Neural cell (in vitro differentiated cells): ENCODE measurements around the gene CLSTN3.

Source experiments
- CTCF ChIP-seq: fragments of 450-650 bp; IDR thresholded peaks from 2 replicates; pipeline ENCODE4 v1.5.1; 2014; ENCODE audit warnings: antibody characterized with exemption, mild to moderate bottlenecking, moderate library complexity; ENCODE audit not compliant: poor library complexity, severe bottlenecking
- MXI1 ChIP-seq: fragments of 450-650 bp; conservative IDR thresholded peaks from 2 replicates; pipeline ENCODE4 v1.6.1; 2014; ENCODE audit warnings: antibody characterized with exemption, mild to moderate bottlenecking; ENCODE audit not compliant: poor library complexity, severe bottlenecking

- TF ChIP-seq MXI1 = peak; percentile 2
- peak; percentile 86 for TF ChIP-seq CTCF
Observed at GRCh38 chr12:7113389-7113871, 16.7 kb upstream of the CLSTN3 start.
